KG1 (cell line): Measurements from ENCODE around the gene GIMAP1.
"Not testable (repeated sequence)": the region's sequence is repeated elsewhere in the genome, so short reads cannot be mapped to it uniquely, and the experiment has no call there.

Source experiments
- DNase-seq: peaks from one replicate; lab custom pipeline; 2025; lab: John Stamatoyannopoulos, UW

GIMAP1 gene

GRCh38 chr7:150716368-150716767, at the start of gene GIMAP1:
GIMAP1 (plus strand) TSS chr7:150716613; CDS start chr7:150719048, 2,435 bp downstream.
- peak; percentile 35 for DNase-seq

GRCh38 chr7:150668472-150668911, 47.9 kb upstream of the GIMAP1 start:
- DNase-seq = no peak

GRCh38 chr7:150668977-150669376, 47.4 kb upstream of the GIMAP1 start:
- no peak for DNase-seq

DNA sequence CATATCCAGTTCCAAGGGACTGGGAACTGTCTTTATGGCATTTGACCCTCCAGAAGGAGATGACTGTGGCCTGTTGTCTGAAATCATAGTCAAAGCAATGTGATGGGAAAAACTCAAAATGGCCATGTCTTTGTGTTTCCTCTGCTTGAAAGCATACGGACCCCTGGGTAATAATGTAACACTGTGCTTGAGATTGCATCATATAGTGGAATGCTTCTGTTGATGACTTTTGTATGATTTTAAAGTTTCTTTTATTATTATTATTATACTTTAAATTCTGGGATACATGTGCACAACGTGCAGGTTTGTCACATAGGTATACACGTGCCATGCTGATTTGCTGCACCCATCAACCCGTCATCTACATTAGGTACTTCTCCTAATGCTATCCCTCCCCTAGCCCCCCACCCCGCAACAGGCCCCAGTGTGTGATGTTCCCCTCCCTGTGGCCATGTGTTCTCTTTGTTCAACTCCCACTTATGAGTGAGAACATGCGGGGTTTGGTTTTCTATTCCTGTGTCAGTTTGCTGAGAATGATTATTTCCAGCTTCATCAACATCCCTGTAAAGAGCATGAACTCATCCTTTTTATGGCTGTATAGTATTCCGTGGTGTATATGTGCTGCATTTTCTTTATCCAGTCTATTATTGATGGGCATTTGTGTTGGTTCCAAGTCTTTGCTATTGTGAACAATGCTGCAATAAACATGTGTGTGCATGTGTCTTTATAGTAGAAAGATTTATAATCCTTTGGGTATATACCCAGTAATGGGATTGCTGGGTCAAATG, 44.4 kb upstream of the GIMAP1 start:
- DNase-seq = not testable (repeated sequence)

DNA sequence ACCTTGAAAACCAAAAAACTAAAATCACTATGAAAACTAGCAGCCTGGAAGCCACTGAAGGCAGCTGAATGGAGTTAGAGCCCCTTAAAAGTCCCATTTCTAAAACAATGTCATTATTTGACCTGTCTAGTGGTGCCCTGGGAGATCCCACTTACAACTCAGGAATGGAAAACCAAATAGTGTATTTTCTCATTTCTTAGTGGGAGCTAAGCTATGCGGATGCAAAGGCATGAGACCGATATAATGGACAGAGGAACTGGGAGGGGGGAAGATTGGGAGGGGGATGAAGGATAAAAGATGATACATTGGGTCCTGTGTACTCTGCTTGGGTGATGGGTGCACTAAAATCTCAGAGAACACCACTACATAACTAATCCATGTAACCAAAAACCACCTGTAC, 40.7 kb upstream of the GIMAP1 start:
- DNase-seq = no peak

- DNase-seq = not testable (repeated sequence)
These were observed 40.1 kb upstream of the GIMAP1 start for GRCh38 chr7:150676276-150676675.

- not testable (repeated sequence) for DNase-seq
These were observed 39.6 kb upstream of the GIMAP1 start for GRCh38 chr7:150676854-150677253.

DNA sequence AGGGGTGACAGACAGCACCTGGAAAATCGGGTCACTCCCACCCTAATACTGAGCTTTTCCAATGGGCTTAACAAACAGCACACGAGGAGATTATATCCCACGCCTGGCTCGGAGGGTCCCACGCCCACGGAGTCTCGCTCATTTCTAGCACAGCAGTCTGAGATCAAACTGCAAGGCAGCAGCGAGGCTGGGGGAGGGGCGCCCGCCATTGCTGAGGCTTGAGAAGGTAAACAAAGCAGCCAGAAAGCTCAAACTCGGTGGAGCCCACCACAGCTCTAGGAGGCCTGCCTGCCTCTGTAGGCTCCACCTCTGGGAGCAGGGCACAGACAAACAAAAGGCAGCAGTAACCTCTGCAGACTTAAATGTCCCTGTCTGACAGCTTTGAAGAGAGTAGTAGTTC, 37.8 kb upstream of the GIMAP1 start:
- not testable (repeated sequence) for DNase-seq

DNA sequence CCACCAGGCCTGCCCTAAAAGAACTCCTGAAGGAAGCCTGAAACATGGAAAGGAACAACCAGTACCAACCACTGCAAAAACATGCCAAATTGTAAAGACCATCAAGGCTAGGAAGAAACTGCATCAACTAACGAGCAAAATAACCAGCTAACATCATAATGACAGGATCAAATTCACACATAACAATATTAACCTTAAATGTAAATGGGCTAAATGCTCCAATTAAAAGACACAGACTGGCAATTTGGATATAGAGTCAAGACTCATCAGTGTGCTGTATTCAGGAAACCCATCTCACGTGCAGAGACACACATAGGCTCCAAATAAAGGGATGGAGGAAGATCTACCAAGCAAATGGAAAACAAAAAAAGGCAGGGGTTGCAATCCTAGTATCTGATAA, 36.0 kb upstream of the GIMAP1 start:
- DNase-seq = not testable (repeated sequence)

DNA sequence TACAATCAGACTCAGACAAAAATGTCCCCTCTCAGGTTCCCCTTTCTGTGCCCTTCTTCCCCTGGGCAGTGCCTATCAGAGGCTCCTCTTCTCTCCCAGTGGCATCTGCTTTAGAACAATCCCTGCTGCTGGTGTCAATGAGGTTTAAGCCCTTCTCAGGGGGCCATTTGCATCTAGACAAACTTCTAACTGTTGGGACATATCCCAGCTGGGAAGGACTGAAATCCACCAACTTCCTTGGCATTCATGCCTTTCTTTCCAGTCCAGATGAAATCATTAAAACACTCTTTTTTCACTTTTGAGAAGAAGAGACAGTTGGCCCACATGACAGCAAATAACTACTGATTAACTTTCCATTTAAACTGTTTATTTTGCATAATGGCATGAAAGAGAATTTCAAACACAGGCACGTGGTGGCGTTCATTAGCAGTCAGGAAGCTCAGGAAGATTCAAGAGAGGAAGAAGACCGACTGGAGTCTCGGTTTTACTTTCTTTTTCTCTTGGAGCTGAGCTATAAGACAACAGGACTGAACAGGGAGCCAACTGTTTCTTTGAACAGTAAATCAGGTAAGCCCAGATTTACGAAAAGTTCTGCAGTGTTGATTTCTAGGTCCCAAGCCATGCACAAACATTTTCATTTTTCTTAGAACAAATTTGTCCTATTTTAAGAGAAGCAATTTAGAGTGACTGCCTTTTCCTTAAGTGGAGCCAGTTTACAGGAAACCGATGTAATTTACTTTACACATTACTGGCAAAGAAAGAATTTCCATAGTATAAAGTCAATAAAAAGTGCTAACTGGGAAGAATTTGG, 31.0 kb upstream of the GIMAP1 start, which contains the start of gene GIMAP2:
GIMAP2 (plus strand) TSS at position 488 of the 811 bp plus-strand sequence. CDS start 1,354 bp downstream, outside the sequence.
- no peak for DNase-seq

DNA sequence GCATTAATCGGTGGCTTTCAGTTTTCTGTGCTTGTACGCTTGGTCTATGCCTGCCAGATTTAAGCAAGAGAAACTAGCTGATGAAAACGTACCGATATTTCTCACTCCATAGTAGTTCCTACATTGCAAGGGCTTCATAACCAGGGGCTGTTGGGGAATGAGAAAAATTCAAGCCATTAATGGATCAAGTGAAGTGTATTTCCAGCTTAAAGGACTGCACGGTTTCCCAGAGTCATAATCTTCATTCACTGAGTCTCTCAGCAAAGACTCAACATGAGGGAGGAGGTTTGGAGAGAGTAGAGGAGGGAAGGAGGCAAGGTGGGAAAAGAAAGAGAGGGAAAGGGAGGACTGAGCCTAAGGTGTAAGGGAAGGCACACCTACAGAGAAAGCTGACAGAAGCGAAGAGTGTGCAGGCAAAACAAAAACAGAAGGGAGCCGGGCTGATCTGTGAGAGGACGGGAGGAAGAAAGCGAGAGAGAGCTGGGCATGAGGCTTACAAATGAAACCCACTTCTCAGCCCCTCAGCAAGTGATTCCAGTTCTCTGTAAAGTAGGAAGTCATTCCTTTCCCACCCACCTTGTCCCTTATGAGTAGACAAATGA, 30.3 kb upstream of the GIMAP1 start:
- DNase-seq = no peak

GRCh38 chr7:150688630-150689029, 27.8 kb upstream of the GIMAP1 start:
- DNase-seq = no peak

DNA sequence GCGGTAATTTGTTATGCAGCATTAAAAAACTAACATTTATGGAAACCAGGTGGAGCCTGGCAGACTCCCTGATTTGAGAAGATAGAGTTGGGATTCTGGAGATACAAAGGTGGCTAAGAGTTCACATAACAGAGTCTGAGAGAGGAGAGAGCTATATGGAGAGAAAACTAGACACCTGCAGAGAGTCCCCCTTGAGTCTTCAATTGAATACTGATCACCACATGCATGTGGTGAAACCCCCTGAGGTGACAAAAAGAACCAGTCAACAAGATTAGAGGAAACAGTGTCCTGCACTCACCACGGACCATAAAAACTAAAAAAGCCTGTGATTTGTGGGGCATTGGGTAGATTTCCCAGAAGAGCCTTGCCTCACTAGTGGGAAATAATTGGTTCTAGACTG, 20.8 kb upstream of the GIMAP1 start:
- no peak for DNase-seq

GRCh38 chr7:150703209-150703608, 13.2 kb upstream of the GIMAP1 start:
- no peak for DNase-seq

DNA sequence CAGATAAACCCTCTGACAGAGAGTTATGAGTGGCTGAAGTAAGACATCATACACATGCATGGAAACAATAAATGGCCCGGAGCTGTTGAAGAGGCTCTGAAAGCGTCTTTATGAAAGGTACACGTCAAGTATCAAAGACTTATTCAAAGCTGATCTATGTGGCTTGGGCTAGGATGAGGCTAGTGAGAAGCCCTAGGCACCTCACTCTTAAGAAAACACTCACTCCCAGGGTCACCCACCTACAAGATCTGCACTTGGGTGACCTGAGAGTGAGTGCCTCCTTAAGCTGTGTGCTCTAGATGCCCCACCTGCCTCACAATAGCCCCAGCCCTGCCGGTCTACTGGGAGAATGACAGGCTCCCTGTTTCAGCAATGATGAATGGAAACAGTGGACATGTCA, 1.1 kb upstream of the GIMAP1 start:
- no peak for DNase-seq

- DNase-seq = no peak
These were observed 675 bp upstream of the GIMAP1 start for GRCh38 chr7:150715738-150716137.

DNA sequence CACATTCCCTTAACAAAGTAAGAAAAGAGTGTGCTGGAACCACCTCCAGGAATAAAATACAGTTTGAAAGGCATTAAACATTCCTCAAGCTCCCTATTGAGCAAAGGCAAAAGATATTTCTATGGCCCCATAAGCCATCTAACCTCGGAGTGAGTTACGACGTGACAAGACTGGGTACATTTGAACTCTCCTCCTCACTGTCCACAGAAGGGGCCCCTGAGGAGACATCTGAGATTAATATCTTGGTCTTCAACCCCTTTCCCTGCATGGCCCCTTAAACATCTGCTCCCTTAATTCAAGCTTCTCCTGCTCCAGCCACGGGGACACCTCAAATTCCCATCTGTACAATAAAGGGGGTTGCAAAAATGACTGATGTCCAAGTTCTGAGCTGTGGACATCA, 526 bp downstream of the GIMAP1 start:
- DNase-seq = no peak

GRCh38 chr7:150717814-150718420, 1.5 kb downstream of the GIMAP1 start:
- DNase-seq = no peak

- no peak for DNase-seq
These were observed 3.0 kb downstream of the GIMAP1 start for GRCh38 chr7:150719436-150719835.

DNA sequence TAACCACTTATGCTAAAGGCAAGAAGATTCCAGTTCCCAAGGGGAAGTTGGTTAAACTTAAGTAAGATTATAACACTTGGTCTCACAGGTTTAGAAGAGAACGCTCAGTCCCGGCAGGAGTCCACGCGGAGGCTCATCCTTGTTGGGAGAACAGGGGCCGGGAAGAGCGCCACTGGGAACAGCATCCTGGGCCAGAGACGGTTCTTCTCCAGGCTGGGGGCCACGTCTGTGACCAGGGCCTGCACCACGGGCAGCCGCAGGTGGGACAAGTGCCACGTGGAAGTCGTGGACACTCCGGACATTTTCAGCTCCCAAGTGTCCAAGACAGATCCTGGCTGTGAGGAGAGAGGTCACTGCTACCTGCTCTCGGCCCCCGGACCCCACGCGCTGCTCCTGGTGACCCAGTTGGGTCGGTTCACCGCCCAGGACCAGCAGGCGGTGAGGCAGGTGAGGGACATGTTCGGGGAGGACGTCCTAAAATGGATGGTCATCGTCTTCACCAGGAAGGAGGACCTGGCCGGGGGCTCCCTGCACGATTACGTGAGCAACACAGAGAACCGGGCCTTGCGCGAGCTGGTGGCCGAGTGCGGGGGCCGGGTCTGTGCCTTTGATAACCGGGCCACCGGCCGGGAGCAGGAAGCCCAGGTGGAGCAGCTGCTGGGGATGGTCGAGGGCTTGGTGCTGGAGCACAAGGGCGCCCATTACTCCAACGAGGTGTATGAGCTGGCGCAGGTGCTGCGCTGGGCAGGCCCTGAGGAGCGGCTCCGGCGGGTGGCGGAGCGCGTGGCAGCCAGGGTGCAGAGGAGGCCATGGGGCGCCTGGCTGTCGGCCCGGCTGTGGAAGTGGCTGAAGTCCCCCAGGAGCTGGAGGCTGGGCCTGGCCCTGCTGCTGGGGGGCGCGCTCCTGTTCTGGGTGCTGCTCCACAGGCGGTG, 3.8 kb downstream of the GIMAP1 start:
- no peak for DNase-seq

DNA sequence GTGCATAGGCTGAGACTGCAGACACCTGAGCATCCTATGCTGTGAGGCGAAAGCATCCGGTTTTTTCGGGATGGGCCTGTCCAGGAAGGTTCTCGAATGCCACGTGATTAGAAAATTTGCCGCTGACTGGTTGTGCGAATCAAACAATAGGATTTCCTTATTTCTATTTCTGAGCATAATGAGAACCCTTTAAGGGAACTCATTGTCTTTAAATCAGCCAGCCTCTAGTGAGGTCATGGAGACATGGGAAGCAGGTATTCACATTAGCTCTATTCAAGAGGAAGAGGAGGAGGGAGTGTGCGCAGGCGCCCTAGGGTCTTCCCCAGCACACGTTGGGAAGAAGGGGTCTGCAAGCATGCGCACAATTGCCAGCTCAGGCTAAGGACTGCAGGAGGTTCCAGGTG, 5.6 kb downstream of the GIMAP1 start:
- DNase-seq = no peak
